Gastrocnemius medialis (tissue), 4 donors: ENCODE data around the gene BASP1. TPM values are rescaled to one million over a fixed set of nuclear protein-coding genes. Genes with fewer than 3 reads are reported as not detected.
"Not testable (repeated sequence)": the region's sequence is repeated elsewhere in the genome, so short reads cannot be mapped to it uniquely, and the experiment has no call there.

ENCODE experiments used
- ATAC-seq, 2 donors: fragments of 150-250 bp; one replicate each; pipeline ENCODE4 v1.9.1; 2016
- DNase-seq, 2 donors: peaks; one replicate each; pipeline ENCODE4 v3.0.0-alpha.2; 2019
- H3K27ac ChIP-seq, 4 donors: fragments of 200-600 bp; sonication (generic); 1 replicate in 1 of 4; 2 replicates in 3 of 4; pipeline ENCODE4 v1.5.1; 2016 to 2018; ENCODE audit warnings: mild to moderate bottlenecking in 2 of 4, moderate library complexity in 1 of 4
- H3K27me3 ChIP-seq, 3 donors: fragments of 200-600 bp; sonication (generic) in 2 of 3; 1 replicate in 1 of 3; 2 replicates in 2 of 3; pipeline versions ENCODE4 v1.5.1 to v1.6.0; 2016 to 2019; ENCODE audit warnings: mild to moderate bottlenecking in 1 of 3, moderate library complexity in 1 of 3
- H3K36me3 ChIP-seq, 2 donors: fragments of 200-600 bp; sonication (generic) in 1 of 2; one replicate each; pipeline ENCODE4 v1.5.1; 2017 to 2018
- H3K4me1 ChIP-seq, 2 donors: fragments of 200-600 bp; sonication (generic) in 1 of 2; one replicate each; pipeline ENCODE4 v1.5.1; 2016 to 2017; ENCODE audit warnings: mild to moderate bottlenecking in 2 of 2
- H3K4me3 ChIP-seq, 4 donors: fragments of 200-600 bp; sonication (generic) in 3 of 4; 1 replicate in 1 of 4; 2 replicates in 3 of 4; pipeline ENCODE4 v1.5.1; 2016 to 2019; ENCODE audit warnings: mild to moderate bottlenecking in 2 of 4
- H3K9me3 ChIP-seq, 3 donors: fragments of 200-600 bp; sonication (generic) in 2 of 3; 1 replicate in 1 of 3; 2 replicates in 2 of 3; pipeline ENCODE4 v1.5.1; 2016 to 2019
- POLR2A ChIP-seq, 2 donors: fragments of 450-650 bp; IDR thresholded peaks; one replicate each; pipeline ENCODE4 v1.6.1; 2017; ENCODE audit warnings: antibody characterized with exemption in 2 of 2, mild to moderate bottlenecking in 2 of 2, moderate library complexity in 2 of 2
- in situ Hi-C, 4 donors: fragments of 200-750 bp; cut with MboI; loops; one replicate each; pipeline versions ENCODE4 v1.15.0 to v1.8.0; 2017; ENCODE audit warnings: low sequenced_read_pairs in 4 of 4
- intact Hi-C: fragments of 100-400 bp; cut with DNase I; formaldehyde crosslinking; loops from one replicate; pipeline ENCODE4 v1.15.1; 2023; ENCODE audit warnings: low total_unique reads
- total RNA-seq, 4 donors: library from RNA; depleted of rRNA; stranded (reverse); fragments of >200 nt; gene quantifications; one replicate each; pipeline versions ENCODE4 v1.1.0 to v1.2.3, GENCODE V29; 2016
- TF ChIP-seq, protein P1 (sequence below), 5 experiments: fragments of 450-650 bp in 3 of 5; fragments of 200-600 bp in 2 of 5; sonication (generic) in 2 of 5; IDR thresholded peaks in 4 of 5; conservative IDR thresholded peaks in 1 of 5; 1 replicate in 4 of 5; 2 replicates in 1 of 5; pipeline ENCODE4 v1.5.1; 2016 to 2019; ENCODE audit warnings: antibody characterized with exemption in 5 of 5, mild to moderate bottlenecking in 3 of 5, moderate library complexity in 3 of 5

BASP1 gene
- total RNA-seq, 4 donors from 2014 or later = 0.82 to 4.0 (median 4.0) TPM; not detected in 1

DNA sequence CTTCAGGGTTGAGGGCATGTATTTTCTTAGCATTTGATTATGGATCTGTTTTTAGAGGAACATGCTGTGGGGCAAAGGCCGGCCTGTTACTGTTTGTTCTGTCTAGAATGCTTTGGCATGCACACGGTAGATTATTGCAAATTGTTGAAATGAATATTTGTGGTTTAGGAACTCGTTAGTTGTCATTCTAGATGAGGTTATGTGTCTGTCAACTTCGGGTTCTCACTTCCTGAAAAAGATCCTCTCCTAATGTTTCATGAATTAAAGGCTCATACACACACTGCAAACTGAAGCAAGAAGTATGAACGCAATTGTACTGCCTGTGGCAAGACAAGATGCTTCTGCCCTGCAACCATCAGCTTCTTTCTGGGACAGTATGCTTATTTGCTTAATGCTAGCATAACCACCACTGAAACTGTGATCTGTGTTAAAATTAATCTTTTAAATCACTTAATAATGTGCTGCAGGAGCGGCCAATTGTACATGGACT is 99.6 kb downstream of the BASP1 start:
- H3K4me3 ChIP-seq = no peak overlapping the region
- intact Hi-C loops = no loop called here
- in situ Hi-C loops = no loop called here
- H3K9me3 ChIP-seq = no peaks in the 10 kb centered on the region
- TF ChIP-seq, protein P1, sequence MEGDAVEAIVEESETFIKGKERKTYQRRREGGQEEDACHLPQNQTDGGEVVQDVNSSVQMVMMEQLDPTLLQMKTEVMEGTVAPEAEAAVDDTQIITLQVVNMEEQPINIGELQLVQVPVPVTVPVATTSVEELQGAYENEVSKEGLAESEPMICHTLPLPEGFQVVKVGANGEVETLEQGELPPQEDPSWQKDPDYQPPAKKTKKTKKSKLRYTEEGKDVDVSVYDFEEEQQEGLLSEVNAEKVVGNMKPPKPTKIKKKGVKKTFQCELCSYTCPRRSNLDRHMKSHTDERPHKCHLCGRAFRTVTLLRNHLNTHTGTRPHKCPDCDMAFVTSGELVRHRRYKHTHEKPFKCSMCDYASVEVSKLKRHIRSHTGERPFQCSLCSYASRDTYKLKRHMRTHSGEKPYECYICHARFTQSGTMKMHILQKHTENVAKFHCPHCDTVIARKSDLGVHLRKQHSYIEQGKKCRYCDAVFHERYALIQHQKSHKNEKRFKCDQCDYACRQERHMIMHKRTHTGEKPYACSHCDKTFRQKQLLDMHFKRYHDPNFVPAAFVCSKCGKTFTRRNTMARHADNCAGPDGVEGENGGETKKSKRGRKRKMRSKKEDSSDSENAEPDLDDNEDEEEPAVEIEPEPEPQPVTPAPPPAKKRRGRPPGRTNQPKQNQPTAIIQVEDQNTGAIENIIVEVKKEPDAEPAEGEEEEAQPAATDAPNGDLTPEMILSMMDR (IDR thresholded peaks at IDR 0.05 in 4 of 5, conservative IDR thresholded peaks at IDR 0.05 in 1 of 5) = no peak
- no peak for TF ChIP-seq POLR2A (IDR thresholded peaks at IDR 0.05)
- ATAC-seq (no peak), DNase-seq (no peak)
- H3K27me3 ChIP-seq = no peaks in the 10 kb centered on the region
- H3K36me3 ChIP-seq = no peaks in the 10 kb centered on the region
- H3K27ac ChIP-seq = no peak overlapping the region
- H3K4me1 ChIP-seq = no peaks in the 10 kb centered on the region

DNA sequence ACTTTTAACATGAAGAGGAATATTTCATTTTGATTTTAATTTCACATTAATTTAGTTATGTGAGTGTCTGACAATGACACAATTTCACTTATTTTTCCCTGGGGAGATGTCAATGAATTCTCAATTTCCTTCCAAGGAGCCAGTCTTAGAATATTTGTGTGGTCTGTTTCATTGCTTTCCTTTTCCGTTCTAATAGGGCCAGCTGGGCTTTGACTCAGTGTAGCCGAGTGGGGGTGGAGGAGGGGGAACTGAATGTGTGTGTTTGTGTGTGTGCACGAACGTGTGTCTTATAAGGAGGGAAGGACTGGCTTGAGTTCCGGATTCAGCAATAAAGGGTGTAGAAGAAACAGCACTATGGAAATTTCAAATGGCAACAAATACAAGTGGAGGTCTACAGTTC is 100.0 kb downstream of the BASP1 start:
- no peaks in the 10 kb centered on the region for H3K27me3 ChIP-seq
- no peaks in the 10 kb centered on the region for H3K36me3 ChIP-seq
- H3K9me3 ChIP-seq = no peaks in the 10 kb centered on the region
- in situ Hi-C loops (no loop called here), intact Hi-C loops (no loop called here)
- ATAC-seq (no peak), DNase-seq (no peak)
- no peak overlapping the region for H3K4me3 ChIP-seq
- no peak overlapping the region for H3K27ac ChIP-seq
- no peaks in the 10 kb centered on the region for H3K4me1 ChIP-seq
- TF ChIP-seq, protein P1 (IDR thresholded peaks at IDR 0.05 in 4 of 5, conservative IDR thresholded peaks at IDR 0.05 in 1 of 5) = no peak
- no peak for TF ChIP-seq POLR2A (IDR thresholded peaks at IDR 0.05)

DNA sequence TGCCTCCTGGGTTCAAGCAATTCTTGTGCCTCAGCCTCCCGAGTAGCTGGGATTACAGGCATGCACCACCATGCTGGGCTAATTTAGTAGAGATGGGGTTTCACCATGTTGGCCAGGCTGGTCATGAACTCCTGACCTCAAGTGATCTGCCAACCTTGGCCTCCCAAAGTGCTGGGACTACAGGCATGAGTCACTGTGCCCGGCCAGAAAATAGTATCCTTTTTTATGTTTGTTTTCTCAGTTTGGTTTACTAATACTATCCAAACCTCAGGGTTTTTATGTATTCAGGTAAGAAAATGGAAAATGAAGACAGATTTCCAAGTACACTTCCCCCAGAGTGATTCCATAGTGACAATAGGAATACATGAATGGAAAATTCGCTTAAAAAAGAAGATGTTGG is 101.7 kb downstream of the BASP1 start:
- in situ Hi-C loops, DNase-seq: not testable (repeated sequence)

DNA sequence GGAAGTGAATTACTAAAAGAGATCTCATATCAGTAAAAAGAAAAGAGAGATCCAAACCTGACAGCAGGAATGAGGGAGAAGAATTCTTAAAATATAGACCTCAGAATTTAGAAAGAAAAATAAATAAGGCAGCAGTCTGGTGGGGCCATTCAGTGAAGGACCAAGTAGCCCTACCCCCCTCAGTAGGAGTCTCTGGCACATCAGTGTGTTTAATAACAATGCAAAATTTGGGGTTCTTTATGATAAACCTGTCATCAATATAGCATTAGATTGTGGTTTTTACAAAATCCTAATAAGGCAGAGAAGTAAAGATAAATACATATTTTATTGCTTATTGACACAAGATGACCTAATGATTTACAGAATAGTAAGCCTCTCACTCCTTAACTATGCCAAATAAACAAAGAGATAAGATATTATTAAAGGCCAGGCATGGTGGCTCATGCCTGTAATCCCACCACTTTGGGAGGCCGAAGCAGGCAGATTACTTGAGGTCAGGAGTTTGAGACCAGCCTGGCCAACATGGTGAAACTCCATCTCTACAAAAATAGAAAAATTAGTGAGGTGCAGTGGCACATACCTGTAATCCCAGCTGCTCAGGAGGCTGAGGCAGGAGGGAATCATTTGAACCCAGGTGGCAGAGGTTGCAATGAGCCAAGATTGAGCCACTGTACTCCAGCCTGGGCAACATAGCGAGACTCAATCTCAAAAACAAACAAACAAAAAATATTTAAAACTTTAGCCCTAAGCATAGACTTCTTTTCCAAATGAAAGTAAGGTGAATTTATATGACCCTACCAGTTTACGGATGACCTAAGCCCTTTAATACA is 108.6 kb downstream of the BASP1 start:
- Histone ChIP-seq H3K9me3 (no peaks in the 10 kb centered on the region), H3K4me3 (no peak overlapping the region), H3K27me3 (no peaks in the 10 kb centered on the region), H3K27ac (no peak overlapping the region), H3K4me1 (no peaks in the 10 kb centered on the region), H3K36me3 (no peaks in the 10 kb centered on the region)
- in situ Hi-C loops = no loop called here
- DNase-seq (no peak), ATAC-seq (no peak)
- intact Hi-C loops = no loop called here
- TF ChIP-seq POLR2A (IDR thresholded peaks at IDR 0.05) = no peak
- TF ChIP-seq, protein P1 (IDR thresholded peaks at IDR 0.05 in 4 of 5, conservative IDR thresholded peaks at IDR 0.05 in 1 of 5) = no peak

More for the DNA sequence above, 101.7 kb downstream of the BASP1 start:
- ATAC-seq, H3K4me3 ChIP-seq, H3K4me1 ChIP-seq, H3K36me3 ChIP-seq, H3K27me3 ChIP-seq, H3K27ac ChIP-seq, intact Hi-C loops, H3K9me3 ChIP-seq: not testable (repeated sequence)
